Activated CD4-positive, alpha-beta T cell treated with anti-CD3 and anti-CD28 coated beads, Interleukin-2, amount 50 U/mL, for 16 hours (primary cell): Measurements from ENCODE around the gene HK3.
"Not testable (repeated sequence)": the region's sequence is repeated elsewhere in the genome, so short reads cannot be mapped to it uniquely, and the experiment has no call there.

Experiments used
- DNase-seq: peaks from one replicate; pipeline ENCODE4 v3.0.0-alpha.2; 2020

The HK3 gene

GRCh38 chr5:176881816-176882566 is 17.2 kb downstream of the HK3 start:
- no peak for DNase-seq

- no peak for DNase-seq
These were observed 18.0 kb downstream of the HK3 start for GRCh38 chr5:176881021-176881749.

- DNase-seq = no peak
These were observed 18.7 kb downstream of the HK3 start for GRCh38 chr5:176880366-176881020.

GRCh38 chr5:176879663-176880361 is 19.3 kb downstream of the HK3 start:
- no peak for DNase-seq

GRCh38 chr5:176878906-176879662 is 20.1 kb downstream of the HK3 start:
- no peak for DNase-seq

GRCh38 chr5:176878463-176878862 is 20.7 kb downstream of the HK3 start:
- no peak for DNase-seq

- DNase-seq = no peak
These were observed 21.3 kb downstream of the HK3 start for GRCh38 chr5:176877793-176878331.

GRCh38 chr5:176876506-176877431 is 22.4 kb downstream of the HK3 start:
- DNase-seq = no peak

GRCh38 chr5:176875783-176876505 is 23.2 kb downstream of the HK3 start:
- DNase-seq = no peak

GRCh38 chr5:176875014-176875550 is 24.1 kb downstream of the HK3 start:
- no peak for DNase-seq

- no peak for DNase-seq
These were observed 24.9 kb downstream of the HK3 start for GRCh38 chr5:176874198-176874780.

- no peak for DNase-seq
These were observed 25.5 kb downstream of the HK3 start for GRCh38 chr5:176873541-176874172.

- not testable (repeated sequence) for DNase-seq
These were observed 26.1 kb downstream of the HK3 start for GRCh38 chr5:176873011-176873410.

- not testable (repeated sequence) for DNase-seq
These were observed 26.6 kb downstream of the HK3 start for GRCh38 chr5:176872586-176872985.

GRCh38 chr5:176870644-176871043 is 28.5 kb downstream of the HK3 start:
- DNase-seq = not testable (repeated sequence)

GRCh38 chr5:176870110-176870591 is 29.0 kb downstream of the HK3 start:
- no peak for DNase-seq

- no peak for DNase-seq
These were observed 29.5 kb downstream of the HK3 start for GRCh38 chr5:176869501-176870109.

GRCh38 chr5:176868731-176869130 is 30.4 kb downstream of the HK3 start:
- DNase-seq = no peak
